SK-N-SH (cell line): Measurements from ENCODE around the gene CENPX. TPM values are rescaled to one million over a fixed set of nuclear protein-coding genes. Genes with fewer than 3 reads are reported as not detected.

ENCODE experiments used
- CTCF ChIA-PET: fragments of 300-600, 350-600 bp; formaldehyde crosslinking; extraction: SDS; loops from one replicate; lab custom pipeline; 2021; lab: Yijun Ruan, JAX
- POLR2A ChIA-PET: fragments of 350-600 bp; sonication (Branson Sonifier 250); formaldehyde crosslinking; extraction: SDS; loops from one replicate; lab custom pipeline; 2020; ENCODE audit warnings: antibody characterized with exemption, inconsistent platforms; lab: Yijun Ruan, JAX
- DNase-seq: peaks from one replicate; pipeline ENCODE4 v3.0.0; 2012
- H2AFZ ChIP-seq: fragments of 200-600 bp; sonication (generic); 2 replicates; pipeline ENCODE4 v1.8.1; 2016; ENCODE audit warnings: antibody characterized with exemption, mild to moderate bottlenecking, low read depth
- H3F3A ChIP-seq: fragments of 200-600 bp; sonication (generic); replicated peaks from 2 replicates; pipeline ENCODE3; 2016; ENCODE audit warnings: antibody characterized with exemption, mild to moderate bottlenecking; ENCODE audit not compliant: insufficient read depth
- H3K27ac ChIP-seq, 2 experiments: fragments of 200-500 bp in 1 of 2; fragments of 200-600 bp in 1 of 2; sonication (Bioruptor generic) in 1 of 2; sonication (generic), shearing (Covaris generic) in 1 of 2; 2 replicates each; pipeline versions ENCODE4 v1.5.1 to v1.6.1; 2014 to 2016; ENCODE audit warnings: low read depth in 2 of 2, inconsistent platforms in 1 of 2, low read length in 1 of 2, mild to moderate bottlenecking in 1 of 2, mixed read lengths in 1 of 2
- H3K27me3 ChIP-seq: fragments of 200-600 bp; sonication (generic), shearing (Covaris generic); 2 replicates; pipeline ENCODE4 v1.6.1; 2016; ENCODE audit warnings: mixed run types; ENCODE audit not compliant: insufficient read depth
- H3K36me3 ChIP-seq, 2 experiments: fragments of 200-500 bp in 1 of 2; fragments of 200-600 bp in 1 of 2; sonication (Bioruptor generic) in 1 of 2; sonication (generic) in 1 of 2; replicated peaks in 1 of 2; 2 replicates each; pipeline versions ENCODE3 to v1.5.1; 2014 to 2016; ENCODE audit warnings: low read length in 1 of 2, mild to moderate bottlenecking in 1 of 2; ENCODE audit not compliant: insufficient read depth in 2 of 2, control insufficient read depth in 1 of 2
- H3K4me1 ChIP-seq, 2 experiments: fragments of 200-500 bp in 1 of 2; fragments of 200-600 bp in 1 of 2; sonication (Bioruptor generic) in 1 of 2; sonication (generic), shearing (Covaris generic) in 1 of 2; 2 replicates each; pipeline versions ENCODE4 v1.5.1 to v1.6.1; 2014 to 2016; ENCODE audit warnings: low read depth in 1 of 2, low read length in 1 of 2, mixed run types in 1 of 2; ENCODE audit not compliant: insufficient read depth in 2 of 2, control insufficient read depth in 1 of 2
- H3K4me2 ChIP-seq: fragments of 200-600 bp; sonication (generic), shearing (Covaris generic); 2 replicates; pipeline ENCODE4 v1.6.1; 2017; ENCODE audit warnings: mixed run types
- H3K4me3 ChIP-seq, 2 experiments: fragments of 200-500 bp in 1 of 2; fragments of 200-600 bp in 1 of 2; sonication (Bioruptor generic) in 1 of 2; sonication (generic), shearing (Covaris generic) in 1 of 2; 2 replicates each; pipeline versions ENCODE4 v1.5.1 to v1.8.1; 2014 to 2016; ENCODE audit warnings: low read depth in 2 of 2, inconsistent platforms in 1 of 2, low read length in 1 of 2, mild to moderate bottlenecking in 1 of 2, mixed read lengths in 1 of 2, moderate library complexity in 1 of 2
- H3K79me2 ChIP-seq: fragments of 200-600 bp; sonication (generic); 2 replicates; pipeline ENCODE4 v1.8.1; 2017; ENCODE audit warnings: mild to moderate bottlenecking; ENCODE audit not compliant: insufficient read depth
- H3K9ac ChIP-seq: fragments of 200-600 bp; sonication (generic); 2 replicates; pipeline ENCODE4 v1.6.1; 2017; ENCODE audit warnings: mixed run types
- H3K9me2 ChIP-seq: fragments of 200-600 bp; sonication (generic); 2 replicates; pipeline ENCODE4 v1.6.1; 2017; ENCODE audit warnings: mixed run types
- H3K9me3 ChIP-seq: fragments of 200-600 bp; sonication (generic); 2 replicates; pipeline ENCODE4 v1.6.1; 2017; ENCODE audit warnings: mixed run types, mild to moderate bottlenecking, moderate library complexity
- H4K20me1 ChIP-seq: fragments of 200-600 bp; sonication (generic); 2 replicates; pipeline ENCODE4 v1.6.1; 2017; ENCODE audit warnings: mild to moderate bottlenecking, mixed run types; ENCODE audit not compliant: insufficient read depth
- ELF1 ChIP-seq: IDR thresholded peaks from 2 replicates; pipeline ENCODE4 v1.4.0; 2012
- FOSL2 ChIP-seq: IDR thresholded peaks from 2 replicates; pipeline ENCODE4 v1.4.0; 2012; ENCODE audit warnings: low read depth, mild to moderate bottlenecking, moderate library complexity, borderline replicate concordance
- GATA2 ChIP-seq: sonication (generic); formaldehyde crosslinking; IDR thresholded peaks from 2 replicates; pipeline ENCODE4 v1.5.0; 2020; ENCODE audit warnings: mild to moderate bottlenecking, missing genetic modification reagents
- RXRA ChIP-seq: IDR thresholded peaks from 2 replicates; pipeline ENCODE4 v1.4.0; 2012; ENCODE audit warnings: low read depth, mild to moderate bottlenecking, borderline replicate concordance
- TCF12 ChIP-seq: IDR thresholded peaks from 2 replicates; pipeline ENCODE4 v1.4.0; 2012
- YY1 ChIP-seq: IDR thresholded peaks from 2 replicates; pipeline ENCODE4 v1.4.0; 2012; ENCODE audit warnings: low read depth, mild to moderate bottlenecking
- WGBS: methylation state at CpG from one replicate; pipeline ENCODE4 v1.1.6; 2017; ENCODE audit warnings: low lambda C conversion rate; 5-methylcytosine and 5-hydroxymethylcytosine counted together
- polyA plus RNA-seq, 3 experiments: library from polyadenylated mRNA; depleted of rRNA; stranded (reverse); fragments of >200 nt; gene quantifications; 2 replicates each; pipeline ENCODE4 v1.2.3, GENCODE V29; 2012

CENPX gene
- polyA plus RNA-seq, 1 of the 3 experiments (the other 2 are of a cell fraction) = 255 TPM

DNA sequence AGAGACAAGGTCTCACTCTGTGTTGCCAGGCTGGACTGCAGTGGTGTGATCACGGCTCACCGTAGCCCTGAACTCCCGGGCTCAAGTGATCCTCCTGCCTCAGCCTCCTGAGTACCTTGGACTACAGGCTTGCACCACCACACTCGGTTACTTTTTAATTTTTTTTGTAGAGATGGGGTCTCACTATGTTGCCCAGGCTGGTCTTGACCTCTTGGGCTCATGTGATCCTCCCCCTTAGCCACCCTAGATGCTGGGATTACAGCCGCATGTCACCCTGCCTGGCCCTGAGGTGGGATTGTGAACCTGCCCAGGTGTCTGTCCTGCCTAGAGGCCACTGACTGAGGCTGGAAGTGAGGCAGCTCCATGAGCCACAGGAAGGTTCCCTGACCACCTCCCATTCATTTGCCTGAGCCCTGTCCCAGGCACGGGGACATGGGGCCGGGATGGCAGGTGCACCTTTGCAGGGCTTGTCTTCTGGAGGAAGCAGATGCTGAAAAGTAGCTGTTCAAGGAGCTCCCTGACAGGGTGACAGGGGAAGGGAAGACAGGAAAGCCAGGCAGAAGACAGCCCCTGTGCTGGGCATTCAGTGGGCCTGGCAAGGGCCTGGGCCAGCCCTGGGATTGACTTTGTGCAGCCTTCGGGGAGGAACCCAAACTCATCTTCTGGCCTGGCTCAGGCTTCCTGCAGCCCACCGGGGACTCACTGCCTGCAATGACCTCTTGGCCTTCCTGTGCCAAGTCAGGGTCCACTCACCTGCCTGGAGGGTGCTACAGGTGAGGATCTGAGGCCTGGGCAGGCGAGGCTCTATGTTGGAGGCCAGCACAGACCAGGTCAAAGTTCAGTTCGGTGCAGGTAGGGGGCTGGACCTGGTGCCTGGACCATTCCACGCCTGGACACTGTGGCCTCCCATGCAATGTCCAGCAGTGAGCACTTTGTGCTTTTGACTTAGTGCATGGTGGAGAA, 53.5 kb downstream of the CENPX start:
- H3K4me1 ChIP-seq = peaks cover 0 to 31% of the 10 kb centered on the region in 2 experiments; a peak in 1 of 4 replicates
- peaks cover 13% of the 10 kb centered on the region for H3F3A ChIP-seq
- no peak for TF ChIP-seq ELF1
- no peak for TF ChIP-seq FOSL2
- no peak for TF ChIP-seq GATA2 (CRISPR knock-in tag)
- TF ChIP-seq RXRA = no peak
- no peak for TF ChIP-seq TCF12
- TF ChIP-seq YY1 = no peak
- no peaks in the 10 kb centered on the region for H4K20me1 ChIP-seq
- no peaks in the 10 kb centered on the region for H3K27me3 ChIP-seq
- H3K79me2 ChIP-seq = no peaks in the 10 kb centered on the region
- H3K9ac ChIP-seq = no peak overlapping the region
- H3K9me3 ChIP-seq = peaks cover 4% of the 10 kb centered on the region; the same call in 1 of the 2 replicates
- H3K36me3 ChIP-seq = no peaks in the 10 kb centered on the region
- ChIA-PET POLR2A (interaction anchor here (1.6 to 2.6 kb wide), 3 partner anchors 8 to 53 kb away, joined by 3 to 11 read pairs (median 9); partner anchors contain the start of genes ASPSCR1, CENPX and LRRC45), CTCF (interaction anchor here (1.8 to 14.5 kb wide), 3 partner anchors 9 to 55 kb away, joined by 3 to 1216 read pairs (median 34); partner anchors contain the start of genes CENPX, DCXR, LRRC45 and RAC3)
- no peaks in the 10 kb centered on the region for H3K9me2 ChIP-seq
- no peak for DNase-seq
- no peak overlapping the region for H3K4me2 ChIP-seq
- peak overlapping the region in 1 of 2 experiments; percentile 84; a peak in 1 of 4 replicates for H3K27ac ChIP-seq
- WGBS = 93% methylated on average over 12 of the region's 12 CpGs
- no peak overlapping the region for H2AFZ ChIP-seq
- no peak overlapping the region for H3K4me3 ChIP-seq

Other genes with a start within 250 kb of the CENPX start
- not detected in 2 replicates for gene GCGR, start 218.7 kb downstream of the CENPX start, polyA plus RNA-seq (2012; rRNA removed)
- gene MCRIP1, start 189.6 kb downstream of the CENPX start, polyA plus RNA-seq (2012; rRNA removed) = 120 and 156 TPM in 2 replicates
- 0.07 and 0.16 TPM in 2 replicates for gene PPP1R27, start 187.8 kb downstream of the CENPX start, polyA plus RNA-seq (2012; rRNA removed)
- gene P4HB, start 162.3 kb downstream of the CENPX start, polyA plus RNA-seq (2012; rRNA removed) = 112 and 165 TPM in 2 replicates
- 184 and 385 TPM in 2 replicates for gene ARHGDIA, start 151.5 kb downstream of the CENPX start, polyA plus RNA-seq (2012; rRNA removed)
- gene ALYREF, start 131.3 kb downstream of the CENPX start, polyA plus RNA-seq (2012; rRNA removed) = 176 and 269 TPM in 2 replicates
- gene ANAPC11, start 131.2 kb downstream of the CENPX start, polyA plus RNA-seq (2012; rRNA removed) = 1,022 and 1,275 TPM in 2 replicates
- 0.91 and 2.4 TPM in 2 replicates for gene NPB, start 120.6 kb downstream of the CENPX start, polyA plus RNA-seq (2012; rRNA removed)
- 46.2 and 54.1 TPM in 2 replicates for gene PCYT2, start 111.5 kb downstream of the CENPX start, polyA plus RNA-seq (2012; rRNA removed)
- 32.6 and 34.1 TPM in 2 replicates for gene SIRT7, start 104.7 kb downstream of the CENPX start, polyA plus RNA-seq (2012; rRNA removed)
- gene MAFG, start 95.1 kb downstream of the CENPX start, polyA plus RNA-seq (2012; rRNA removed) = 30.3 and 38.7 TPM in 2 replicates
- gene PYCR1, start 85.6 kb downstream of the CENPX start, polyA plus RNA-seq (2012; rRNA removed) = 121 and 165 TPM in 2 replicates
- not detected in 2 replicates for gene MYADML2, start 75.6 kb downstream of the CENPX start, polyA plus RNA-seq (2012; rRNA removed)
- gene NOTUM, start 61.7 kb downstream of the CENPX start, polyA plus RNA-seq (2012; rRNA removed) = 0.33 and 0.36 TPM in 2 replicates
- gene ASPSCR1, start 45.2 kb downstream of the CENPX start, polyA plus RNA-seq (2012; rRNA removed) = 27.5 and 36.2 TPM in 2 replicates
- gene LRRC45, start 427 bp upstream of the CENPX start, polyA plus RNA-seq (2012; rRNA removed) = 30.3 and 31.5 TPM in 2 replicates
- gene RAC3, start 8.8 kb upstream of the CENPX start, polyA plus RNA-seq (2012; rRNA removed) = 69.9 and 83.6 TPM in 2 replicates
- gene DCXR, start 14.8 kb upstream of the CENPX start, polyA plus RNA-seq (2012; rRNA removed) = 153 and 190 TPM in 2 replicates
- gene RFNG, start 28.9 kb upstream of the CENPX start, polyA plus RNA-seq (2012; rRNA removed) = 54.4 and 68.6 TPM in 2 replicates
- 264 and 272 TPM in 2 replicates for gene GPS1, start 29.0 kb upstream of the CENPX start, polyA plus RNA-seq (2012; rRNA removed)
- gene DUS1L, start 42.9 kb upstream of the CENPX start, polyA plus RNA-seq (2012; rRNA removed) = 144 and 163 TPM in 2 replicates
- gene FASN, start 75.4 kb upstream of the CENPX start, polyA plus RNA-seq (2012; rRNA removed) = 28.1 and 55.1 TPM in 2 replicates
- 68.6 and 82.9 TPM in 2 replicates for gene CCDC57, start 190.0 kb upstream of the CENPX start, polyA plus RNA-seq (2012; rRNA removed)
- 68.8 and 70.7 TPM in 2 replicates for gene SLC16A3, start 206.2 kb upstream of the CENPX start, polyA plus RNA-seq (2012; rRNA removed)